ENCODE measurements around the gene TNNT3. TPM values are rescaled to one million over a fixed set of nuclear protein-coding genes. Genes with fewer than 3 reads are reported as not detected.

The TNNT3 gene
- total RNA-seq, 1 experiment from 2014 or later, result 0.71 TPM

DNA sequence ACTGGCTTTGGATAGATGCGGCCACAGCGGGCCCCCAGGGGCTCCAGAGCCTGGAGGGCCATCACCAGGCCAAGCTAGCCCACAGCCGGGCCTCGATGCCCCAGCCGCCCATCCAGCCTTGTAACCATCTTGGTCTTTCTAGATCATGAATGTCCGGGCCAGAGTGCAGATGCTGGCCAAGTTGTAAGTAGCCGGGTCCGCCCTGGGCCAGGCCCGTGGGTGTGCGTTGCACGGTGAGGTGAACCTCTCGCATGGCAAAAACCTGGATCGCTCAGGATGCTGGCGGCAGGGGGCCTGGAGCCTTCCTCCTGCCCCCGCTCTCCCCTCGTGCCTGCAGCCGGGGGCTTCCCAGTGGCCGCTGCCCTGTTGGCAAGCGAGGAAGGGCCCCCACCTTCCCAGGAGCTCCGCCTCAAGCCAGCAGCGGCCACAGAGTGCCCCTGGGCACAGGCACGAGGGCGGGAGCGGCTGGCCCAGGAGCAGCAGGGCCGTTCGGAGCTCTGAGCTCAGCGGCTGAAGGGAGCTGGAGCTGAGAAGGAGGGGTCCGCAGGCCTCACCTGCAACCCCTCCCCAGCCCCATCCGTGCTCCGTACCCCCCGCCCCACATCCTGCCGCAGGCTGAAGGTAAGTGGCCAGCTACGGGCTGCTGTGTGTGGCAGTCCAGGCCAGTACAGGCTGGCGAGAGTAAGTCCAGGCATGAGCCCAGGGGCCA is 16.7 kb downstream of the TNNT3 start:
- no peaks in the 10 kb centered on the region for H3K4me1 ChIP-seq (ENCODE audit: control insufficient read depth in 1 of 2, insufficient read depth in 2 of 2, low read length in 2 of 2)
- H3K9me3 ChIP-seq (ENCODE audit: control insufficient read depth in 1 of 2, insufficient read depth in 1 of 2, low read depth in 1 of 2, low read length in 2 of 2), result no peaks in the 10 kb centered on the region
- H3K4me2 ChIP-seq (ENCODE audit: low read length), result no peak overlapping the region
- no peak overlapping the region for H2AFZ ChIP-seq (ENCODE audit: low read depth, low read length, poor library complexity, severe bottlenecking)
- H3K9ac ChIP-seq (ENCODE audit: low read length), result no peak overlapping the region
- POLR2A ChIA-PET, result no interaction called here
- ATAC-seq (no peak), DNase-seq (ENCODE audit: low read depth, low spot score) (no peak)
- intact Hi-C loops (cut with micrococcal nuclease), result no loop called here
- CTCF ChIA-PET, result no interaction called here
- no peak overlapping the region for H3K4me3 ChIP-seq (replicated peaks in 1 of 2; ENCODE audit: low read depth in 1 of 2, low read length in 2 of 2)
- H3K36me3 ChIP-seq (ENCODE audit: control insufficient read depth in 1 of 2, insufficient read depth in 2 of 2, low read length in 2 of 2), result no peaks in the 10 kb centered on the region
- H4K20me1 ChIP-seq (ENCODE audit: insufficient read depth), result no peaks in the 10 kb centered on the region
- no peaks in the 10 kb centered on the region for H3K27me3 ChIP-seq (ENCODE audit: insufficient read depth, low read length)
- no peaks in the 10 kb centered on the region for H3K9me2 ChIP-seq (ENCODE audit: insufficient read depth)
- H3K79me2 ChIP-seq (ENCODE audit: insufficient read depth, low read length), result no peaks in the 10 kb centered on the region
- TF ChIP-seq ELF1 (IDR thresholded peaks at IDR 0.05; ENCODE audit: borderline replicate concordance, low read depth), result no peak
- TF ChIP-seq ZFX (IDR thresholded peaks at IDR 0.05), result no peak
- TF ChIP-seq POLR2AphosphoS5 (IDR thresholded peaks at IDR 0.05; ENCODE audit: low read depth, low read length), result no peak
- TF ChIP-seq REST (IDR thresholded peaks at IDR 0.05; ENCODE audit: low read depth), result no peak
- TF ChIP-seq, protein P1, sequence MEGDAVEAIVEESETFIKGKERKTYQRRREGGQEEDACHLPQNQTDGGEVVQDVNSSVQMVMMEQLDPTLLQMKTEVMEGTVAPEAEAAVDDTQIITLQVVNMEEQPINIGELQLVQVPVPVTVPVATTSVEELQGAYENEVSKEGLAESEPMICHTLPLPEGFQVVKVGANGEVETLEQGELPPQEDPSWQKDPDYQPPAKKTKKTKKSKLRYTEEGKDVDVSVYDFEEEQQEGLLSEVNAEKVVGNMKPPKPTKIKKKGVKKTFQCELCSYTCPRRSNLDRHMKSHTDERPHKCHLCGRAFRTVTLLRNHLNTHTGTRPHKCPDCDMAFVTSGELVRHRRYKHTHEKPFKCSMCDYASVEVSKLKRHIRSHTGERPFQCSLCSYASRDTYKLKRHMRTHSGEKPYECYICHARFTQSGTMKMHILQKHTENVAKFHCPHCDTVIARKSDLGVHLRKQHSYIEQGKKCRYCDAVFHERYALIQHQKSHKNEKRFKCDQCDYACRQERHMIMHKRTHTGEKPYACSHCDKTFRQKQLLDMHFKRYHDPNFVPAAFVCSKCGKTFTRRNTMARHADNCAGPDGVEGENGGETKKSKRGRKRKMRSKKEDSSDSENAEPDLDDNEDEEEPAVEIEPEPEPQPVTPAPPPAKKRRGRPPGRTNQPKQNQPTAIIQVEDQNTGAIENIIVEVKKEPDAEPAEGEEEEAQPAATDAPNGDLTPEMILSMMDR (IDR thresholded peaks at IDR 0.05 in 2 of 3, conservative IDR thresholded peaks at IDR 0.05 in 1 of 3; ENCODE audit: borderline replicate concordance in 1 of 3, insufficient read depth in 1 of 3, low read depth in 2 of 3, low read length in 2 of 3), result no peak
- no peak for TF ChIP-seq ZNF274 (IDR thresholded peaks at IDR 0.05; ENCODE audit: low read depth, low read length)
- no peak for TF ChIP-seq POLR2A (IDR thresholded peaks at IDR 0.05; ENCODE audit: borderline replicate concordance, extremely low read depth, insufficient read depth, insufficient read length)
- TF ChIP-seq, protein P2, sequence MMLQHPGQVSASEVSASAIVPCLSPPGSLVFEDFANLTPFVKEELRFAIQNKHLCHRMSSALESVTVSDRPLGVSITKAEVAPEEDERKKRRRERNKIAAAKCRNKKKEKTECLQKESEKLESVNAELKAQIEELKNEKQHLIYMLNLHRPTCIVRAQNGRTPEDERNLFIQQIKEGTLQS (IDR thresholded peaks at IDR 0.05), result no peak
- TF ChIP-seq, protein P3, sequence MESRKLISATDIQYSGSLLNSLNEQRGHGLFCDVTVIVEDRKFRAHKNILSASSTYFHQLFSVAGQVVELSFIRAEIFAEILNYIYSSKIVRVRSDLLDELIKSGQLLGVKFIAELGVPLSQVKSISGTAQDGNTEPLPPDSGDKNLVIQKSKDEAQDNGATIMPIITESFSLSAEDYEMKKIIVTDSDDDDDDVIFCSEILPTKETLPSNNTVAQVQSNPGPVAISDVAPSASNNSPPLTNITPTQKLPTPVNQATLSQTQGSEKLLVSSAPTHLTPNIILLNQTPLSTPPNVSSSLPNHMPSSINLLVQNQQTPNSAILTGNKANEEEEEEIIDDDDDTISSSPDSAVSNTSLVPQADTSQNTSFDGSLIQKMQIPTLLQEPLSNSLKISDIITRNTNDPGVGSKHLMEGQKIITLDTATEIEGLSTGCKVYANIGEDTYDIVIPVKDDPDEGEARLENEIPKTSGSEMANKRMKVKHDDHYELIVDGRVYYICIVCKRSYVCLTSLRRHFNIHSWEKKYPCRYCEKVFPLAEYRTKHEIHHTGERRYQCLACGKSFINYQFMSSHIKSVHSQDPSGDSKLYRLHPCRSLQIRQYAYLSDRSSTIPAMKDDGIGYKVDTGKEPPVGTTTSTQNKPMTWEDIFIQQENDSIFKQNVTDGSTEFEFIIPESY (IDR thresholded peaks at IDR 0.05; ENCODE audit: extremely low read depth, insufficient replicate concordance, low read length), result no peak
- no peak for TF ChIP-seq SIN3A (IDR thresholded peaks at IDR 0.05; ENCODE audit: low read depth)
- no peak for TF ChIP-seq EGR1 (IDR thresholded peaks at IDR 0.05; ENCODE audit: low read depth)
- no peak for TF ChIP-seq YY1 (IDR thresholded peaks at IDR 0.05; ENCODE audit: extremely low read depth, insufficient replicate concordance, low read depth, low read length)
- TF ChIP-seq SP1 (IDR thresholded peaks at IDR 0.05; ENCODE audit: low read depth), result no peak
- TF ChIP-seq JUND (IDR thresholded peaks at IDR 0.05), result no peak
- TF ChIP-seq RAD21 (IDR thresholded peaks at IDR 0.05; ENCODE audit: low read depth), result no peak
- no peak for TF ChIP-seq TCF7L2 (IDR thresholded peaks at IDR 0.05; ENCODE audit: borderline replicate concordance, extremely low read depth, insufficient read depth, insufficient read length)
- no TSS peak for BruUV-seq (replicated peaks)
- RAD21 ChIA-PET (ENCODE audit: low non-redundant PET in 1 of 2, low total read pairs in 2 of 2, uncharacterized antibody in 2 of 2, unreplicated experiment in 2 of 2), result no interaction called here
- no peak overlapping the region for H3K27ac ChIP-seq (ENCODE audit: low read depth, low read length)
